CD4-positive, CD25-positive, alpha-beta regulatory T cell (primary cell): ENCODE measurements around the gene BMP8A. TPM values are rescaled to one million over a fixed set of nuclear protein-coding genes. Genes with fewer than 3 reads are reported as not detected.
"Not testable (repeated sequence)": the region's sequence is repeated elsewhere in the genome, so short reads cannot be mapped to it uniquely, and the experiment has no call there.

Experiments
- ATAC-seq, 2 donors: fragments of 150-1000 bp; cut with Tn5 transposase; one replicate each; pipeline ENCODE4 v1.10.0; 2021; ENCODE audit warnings: low read depth in 2 of 2, moderate number of reproducible peaks in 2 of 2, moderate library complexity in 1 of 2
- DNase-seq, 3 donors: peaks; one replicate each; pipeline versions ENCODE4 v3.0.0 to v3.0.0-alpha.2; 2012 to 2022; ENCODE audit warnings: mixed read lengths in 1 of 3
- H3K27ac ChIP-seq: one replicate; pipeline ENCODE4 v1.7.0; 2013; ENCODE audit warnings: mild to moderate bottlenecking, low read length; ENCODE audit not compliant: insufficient read depth, poor library complexity, severe bottlenecking
- H3K27me3 ChIP-seq: one replicate; pipeline ENCODE4 v1.7.0; 2013; ENCODE audit warnings: low read length; ENCODE audit not compliant: control insufficient read depth, insufficient read depth
- H3K36me3 ChIP-seq: one replicate; pipeline ENCODE4 v1.7.0; 2013; ENCODE audit warnings: mild to moderate bottlenecking, low read length, moderate library complexity; ENCODE audit not compliant: control insufficient read depth, insufficient read depth
- H3K4me1 ChIP-seq: 2 replicates; pipeline ENCODE4 v1.7.0; 2013; ENCODE audit warnings: mild to moderate bottlenecking, low read length; ENCODE audit not compliant: insufficient read depth, control insufficient read depth, poor library complexity, severe bottlenecking
- H3K4me3 ChIP-seq: one replicate; pipeline ENCODE4 v1.7.0; 2013; ENCODE audit warnings: low read depth, mild to moderate bottlenecking, low read length, moderate library complexity
- H3K9me3 ChIP-seq, 2 experiments: 1 replicate in 1 of 2; 2 replicates in 1 of 2; pipeline ENCODE4 v1.7.0; 2013; ENCODE audit warnings: low read length in 2 of 2, mild to moderate bottlenecking in 1 of 2, moderate library complexity in 1 of 2; ENCODE audit not compliant: control insufficient read depth in 2 of 2
- H3K27ac Mint-ChIP-seq, 3 donors: one replicate each; pipeline ENCODE4 v1.8.0; 2020 to 2022; ENCODE audit warnings: mild to moderate bottlenecking in 3 of 3, mixed read lengths in 3 of 3, moderate library complexity in 2 of 3
- H3K27me3 Mint-ChIP-seq: one replicate; pipeline ENCODE4 v1.8.0; 2022; ENCODE audit warnings: mild to moderate bottlenecking, mixed read lengths
- H3K36me3 Mint-ChIP-seq: one replicate; pipeline ENCODE4 v1.8.0; 2020; ENCODE audit warnings: mixed read lengths
- H3K4me1 Mint-ChIP-seq, 4 donors: one replicate each; pipeline ENCODE4 v1.8.0; 2020 to 2022; ENCODE audit warnings: mixed read lengths in 4 of 4, mild to moderate bottlenecking in 1 of 4
- H3K4me3 Mint-ChIP-seq, 4 donors: one replicate each; pipeline ENCODE4 v1.8.0; 2020 to 2022; ENCODE audit warnings: mild to moderate bottlenecking in 4 of 4, mixed read lengths in 4 of 4, moderate library complexity in 3 of 4
- H3K9me3 Mint-ChIP-seq, 7 donors: one replicate each; pipeline ENCODE4 v1.8.0; 2020 to 2022; ENCODE audit warnings: mixed read lengths in 7 of 7, mild to moderate bottlenecking in 3 of 7, moderate library complexity in 2 of 7
- polyA plus RNA-seq, 4 donors: library from polyadenylated mRNA; unstranded; fragments of 300-500 nt; fragmentation: Illumina TruSeq; gene quantifications; one replicate each; pipeline ENCODE4 v1.2.3, GENCODE V29; 2021
- total RNA-seq: library from RNA; stranded (reverse); gene quantifications from one replicate; pipeline ENCODE4 v1.2.3, GENCODE V29; 2022

BMP8A gene
- total and polyA plus RNA-seq, 5 donors from 2014 or later: 0.35 TPM; not detected in 4

DNA sequence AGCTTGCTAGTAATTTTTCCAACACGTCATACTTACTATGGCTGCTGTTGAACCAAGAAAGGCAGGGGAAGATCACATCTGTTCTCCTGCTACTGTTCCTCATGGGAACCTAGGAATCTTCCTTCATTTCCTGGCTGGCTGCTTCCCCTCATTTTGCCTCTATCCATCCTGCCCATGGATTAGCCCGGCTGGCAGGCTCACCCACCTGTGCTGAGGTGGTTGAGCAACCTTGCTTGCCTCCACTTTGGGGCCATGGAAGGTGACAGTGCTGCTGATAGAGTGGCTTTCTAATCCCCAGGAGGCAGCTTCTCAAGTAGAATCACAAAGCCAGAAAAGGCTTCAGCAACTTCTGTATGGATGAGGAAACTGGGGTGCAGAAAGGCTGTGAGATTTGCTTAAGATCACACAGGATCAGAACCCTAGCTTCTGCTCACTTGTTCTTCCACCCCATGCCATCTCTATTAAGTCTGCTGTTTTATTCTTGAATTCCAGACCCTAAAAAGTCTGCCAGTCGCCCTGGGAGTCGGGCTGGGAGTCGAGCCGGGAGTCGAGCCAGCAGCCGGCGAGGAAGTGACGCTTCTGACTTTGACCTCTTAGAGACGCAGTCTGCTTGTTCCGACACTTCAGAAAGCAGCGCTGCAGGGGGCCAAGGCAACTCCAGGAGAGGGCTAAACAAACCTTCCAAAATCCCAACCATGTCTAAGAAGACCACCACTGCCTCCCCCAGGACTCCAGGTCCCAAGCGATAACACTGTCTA lies 6.2 kb upstream of the BMP8A start:
- ATAC-seq (no peak), DNase-seq (no peak)
- H3K9me3 Mint-ChIP-seq: no peaks in the 10 kb centered on the region
- peaks cover 0 to 4% (median 2%) of the 10 kb centered on the region in 4 donors for H3K4me1 Mint-ChIP-seq
- Histone ChIP-seq H3K4me3 (no peak overlapping the region), H3K9me3 (no peaks in the 10 kb centered on the region), H3K27me3 (no peaks in the 10 kb centered on the region), H3K4me1 (no peaks in the 10 kb centered on the region), H3K36me3 (peaks cover 58% of the 10 kb centered on the region), H3K27ac (no peak overlapping the region)
- H3K27ac Mint-ChIP-seq: no peak overlapping the region
- H3K4me3 Mint-ChIP-seq: no peak overlapping the region
- peaks cover 30% of the 10 kb centered on the region for H3K36me3 Mint-ChIP-seq
- H3K27me3 Mint-ChIP-seq: peaks cover 4% of the 10 kb centered on the region

DNA sequence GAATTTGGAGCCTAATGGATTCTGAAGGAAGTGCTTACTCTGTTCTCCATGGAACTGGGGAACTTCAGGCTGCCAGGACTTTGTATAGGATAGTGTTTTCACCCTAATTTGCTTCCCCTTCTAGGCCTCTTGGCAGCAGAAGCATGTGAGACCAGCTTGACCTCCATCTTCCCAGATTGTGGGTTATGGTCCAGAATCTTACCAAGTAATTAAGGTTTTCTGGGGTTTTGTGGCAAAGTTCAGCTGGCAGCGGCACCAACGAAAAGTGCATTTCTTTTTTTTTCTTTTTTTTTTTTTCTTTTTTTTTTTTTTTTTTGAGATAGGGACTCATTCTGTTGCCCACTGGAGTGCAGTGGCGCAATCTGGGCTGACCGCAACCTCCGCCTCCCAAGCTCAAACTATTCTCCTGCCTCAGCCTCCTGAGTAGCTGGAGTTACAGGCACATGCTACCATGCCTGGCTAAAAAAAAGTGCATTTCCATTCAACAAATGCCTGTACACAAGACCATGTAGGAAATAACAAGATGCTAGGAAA lies 3.4 kb upstream of the BMP8A start:
- Histone ChIP-seq H3K4me1 (peaks cover 5% of the 10 kb centered on the region), H3K36me3 (peaks cover 40% of the 10 kb centered on the region), H3K27ac (no peak overlapping the region), H3K9me3 (no peaks in the 10 kb centered on the region), H3K27me3 (no peaks in the 10 kb centered on the region), H3K4me3 (no peak overlapping the region)
- Mint-ChIP-seq H3K4me1 (peaks cover 0 to 14% (median 3%) of the 10 kb centered on the region in 4 donors), H3K4me3 (peak overlapping the region in 1 of 4 donors; percentile 7), H3K27me3 (peaks cover 18% of the 10 kb centered on the region), H3K36me3 (peaks cover 13% of the 10 kb centered on the region), H3K27ac (no peak overlapping the region), H3K9me3 (no peaks in the 10 kb centered on the region)
- ATAC-seq (no peak), DNase-seq (no peak)

DNA sequence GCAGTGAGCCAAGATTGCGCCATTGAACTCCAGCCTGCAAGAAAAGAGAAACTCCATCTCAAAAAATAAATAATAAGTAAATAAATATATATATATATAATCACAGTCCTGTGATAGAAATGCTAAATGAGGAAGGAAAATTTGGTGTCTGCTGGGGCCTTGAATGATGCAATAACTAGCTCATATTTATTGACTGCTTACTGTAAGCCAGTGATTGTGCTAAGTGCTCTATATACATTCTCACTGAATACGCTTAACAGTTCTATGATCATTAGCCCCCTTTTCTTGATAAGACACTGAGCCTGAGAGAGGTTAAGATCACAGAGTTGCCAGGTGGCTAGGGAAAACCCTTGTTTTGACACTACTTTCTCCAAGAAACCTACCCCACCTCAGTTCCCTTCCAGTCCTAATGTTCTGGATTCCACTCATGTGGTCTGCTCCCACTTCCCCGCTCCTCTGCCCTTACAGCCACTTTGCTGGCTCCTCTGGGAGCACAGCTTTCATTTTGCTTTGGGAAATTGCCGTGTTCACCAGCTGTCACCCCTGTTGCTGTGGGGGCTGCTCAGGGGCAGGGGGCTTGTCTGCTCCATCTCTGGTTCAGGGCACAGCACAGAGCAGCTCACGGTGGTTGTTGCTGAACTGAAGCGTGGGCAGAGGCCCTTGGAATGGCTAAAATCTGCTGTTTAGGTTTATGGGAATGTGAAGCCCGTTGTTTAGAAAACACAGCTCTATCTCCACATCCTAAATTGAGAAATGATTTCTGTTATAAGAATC lies 2.5 kb upstream of the BMP8A start:
- H3K36me3 ChIP-seq: peaks cover 35% of the 10 kb centered on the region
- H3K9me3 ChIP-seq: no peaks in the 10 kb centered on the region
- Mint-ChIP-seq H3K4me3 (peak overlapping the region in 3 of 4 donors; percentile 33 to 50 (median 43)), H3K36me3 (peaks cover 9% of the 10 kb centered on the region), H3K27me3 (peaks cover 27% of the 10 kb centered on the region), H3K9me3 (no peaks in the 10 kb centered on the region), H3K27ac (peak overlapping the region in 2 of 3 donors; percentile 15 to 78), H3K4me1 (peaks cover 0 to 14% (median 2%) of the 10 kb centered on the region in 4 donors)
- no peaks in the 10 kb centered on the region for H3K27me3 ChIP-seq
- ATAC-seq (no peak), DNase-seq (no peak)
- peaks cover 5% of the 10 kb centered on the region for H3K4me1 ChIP-seq
- H3K27ac ChIP-seq: no peak overlapping the region
- H3K4me3 ChIP-seq: no peak overlapping the region

DNA sequence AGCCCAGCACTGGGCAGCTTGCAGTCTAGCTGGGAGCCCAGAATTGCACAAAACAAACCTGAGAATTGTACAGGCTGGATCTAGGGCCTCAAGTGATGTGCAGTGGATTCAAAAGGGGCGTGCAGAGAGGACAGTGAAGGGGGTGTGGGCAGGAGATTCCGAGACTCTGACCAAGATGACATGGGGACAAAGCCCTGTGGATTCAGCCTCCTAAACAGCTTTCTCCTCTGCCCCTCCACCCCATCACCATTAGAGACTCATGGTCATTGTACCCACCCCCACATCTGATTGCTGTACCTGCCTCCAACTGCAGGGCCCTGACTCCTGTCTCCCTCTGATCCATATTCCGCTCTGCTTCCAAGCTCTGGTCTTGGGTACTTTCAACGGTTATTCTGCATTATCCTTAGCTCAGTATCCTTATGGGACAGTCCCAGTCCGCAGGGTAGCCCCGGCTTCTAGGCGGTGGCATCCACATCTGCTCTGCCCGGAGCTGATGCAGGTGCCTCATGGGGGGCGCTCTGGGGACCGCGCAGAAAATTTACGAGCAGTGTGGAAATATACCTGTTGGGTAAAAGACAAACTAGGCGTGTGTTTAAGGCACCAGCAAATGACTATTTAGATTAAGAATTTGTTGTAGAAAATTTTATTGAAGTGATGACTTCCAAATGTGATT lies 1.7 kb upstream of the BMP8A start:
- H3K4me3 ChIP-seq: no peak overlapping the region
- H3K27me3 Mint-ChIP-seq: peaks cover 34% of the 10 kb centered on the region
- H3K27me3 ChIP-seq: no peaks in the 10 kb centered on the region
- peaks cover 30% of the 10 kb centered on the region for H3K36me3 ChIP-seq
- peak overlapping the region in 2 of 3 donors; percentile 15 to 78 for H3K27ac Mint-ChIP-seq
- ATAC-seq: no peak
- H3K9me3 Mint-ChIP-seq: no peaks in the 10 kb centered on the region
- H3K4me1 ChIP-seq: peaks cover 5% of the 10 kb centered on the region
- DNase-seq: no peak
- H3K27ac ChIP-seq: no peak overlapping the region
- H3K4me1 Mint-ChIP-seq: peaks cover 0 to 14% (median 2%) of the 10 kb centered on the region in 4 donors
- peak overlapping the region; percentile 33 to 87 (median 48) for H3K4me3 Mint-ChIP-seq
- peaks cover 9% of the 10 kb centered on the region for H3K36me3 Mint-ChIP-seq
- no peaks in the 10 kb centered on the region for H3K9me3 ChIP-seq

DNA sequence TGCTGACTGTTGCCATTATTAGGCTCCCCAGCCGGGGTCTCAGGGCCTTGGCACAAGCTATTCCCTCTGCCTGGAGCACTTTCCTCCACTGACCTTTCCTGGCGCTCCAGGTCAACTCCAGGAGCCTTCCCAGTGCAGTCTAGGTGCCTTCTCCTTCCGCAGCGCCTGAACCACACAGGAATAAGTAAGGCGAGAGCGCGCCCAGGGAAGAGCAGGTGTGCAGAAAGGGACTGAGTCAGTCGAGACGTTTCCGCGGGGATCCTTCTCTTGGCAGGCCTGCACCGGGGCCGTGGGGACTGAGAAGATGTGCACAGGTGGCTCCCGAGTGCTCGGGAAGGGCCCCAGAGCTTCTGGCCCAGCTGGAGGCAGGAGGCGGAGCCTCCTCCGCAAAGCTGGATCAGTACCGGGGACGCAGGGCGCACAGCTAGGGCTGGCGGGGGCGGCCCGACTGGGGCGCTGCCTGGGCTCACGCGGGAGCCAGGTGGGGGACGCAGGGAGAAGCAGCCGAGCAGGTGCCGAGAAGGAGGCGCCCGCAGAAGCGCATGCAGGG lies 765 bp upstream of the BMP8A start:
- Histone ChIP-seq H3K27ac (no peak overlapping the region), H3K27me3 (no peaks in the 10 kb centered on the region), H3K36me3 (peaks cover 21% of the 10 kb centered on the region), H3K9me3 (no peaks in the 10 kb centered on the region), H3K4me3 (no peak overlapping the region), H3K4me1 (peaks cover 5% of the 10 kb centered on the region)
- peaks cover 0 to 14% (median 2%) of the 10 kb centered on the region in 4 donors for H3K4me1 Mint-ChIP-seq
- peaks cover 2% of the 10 kb centered on the region for H3K36me3 Mint-ChIP-seq
- H3K27me3 Mint-ChIP-seq: peaks cover 34% of the 10 kb centered on the region
- no peaks in the 10 kb centered on the region for H3K9me3 Mint-ChIP-seq
- H3K4me3 Mint-ChIP-seq: peak overlapping the region; percentile 33 to 87 (median 64)
- peak in 2 of 3 donors; percentile 15 to 19 for DNase-seq
- peak in 1 of 2 donors; percentile 22 for ATAC-seq
- peak overlapping the region in 1 of 3 donors; percentile 38 for H3K27ac Mint-ChIP-seq

DNA sequence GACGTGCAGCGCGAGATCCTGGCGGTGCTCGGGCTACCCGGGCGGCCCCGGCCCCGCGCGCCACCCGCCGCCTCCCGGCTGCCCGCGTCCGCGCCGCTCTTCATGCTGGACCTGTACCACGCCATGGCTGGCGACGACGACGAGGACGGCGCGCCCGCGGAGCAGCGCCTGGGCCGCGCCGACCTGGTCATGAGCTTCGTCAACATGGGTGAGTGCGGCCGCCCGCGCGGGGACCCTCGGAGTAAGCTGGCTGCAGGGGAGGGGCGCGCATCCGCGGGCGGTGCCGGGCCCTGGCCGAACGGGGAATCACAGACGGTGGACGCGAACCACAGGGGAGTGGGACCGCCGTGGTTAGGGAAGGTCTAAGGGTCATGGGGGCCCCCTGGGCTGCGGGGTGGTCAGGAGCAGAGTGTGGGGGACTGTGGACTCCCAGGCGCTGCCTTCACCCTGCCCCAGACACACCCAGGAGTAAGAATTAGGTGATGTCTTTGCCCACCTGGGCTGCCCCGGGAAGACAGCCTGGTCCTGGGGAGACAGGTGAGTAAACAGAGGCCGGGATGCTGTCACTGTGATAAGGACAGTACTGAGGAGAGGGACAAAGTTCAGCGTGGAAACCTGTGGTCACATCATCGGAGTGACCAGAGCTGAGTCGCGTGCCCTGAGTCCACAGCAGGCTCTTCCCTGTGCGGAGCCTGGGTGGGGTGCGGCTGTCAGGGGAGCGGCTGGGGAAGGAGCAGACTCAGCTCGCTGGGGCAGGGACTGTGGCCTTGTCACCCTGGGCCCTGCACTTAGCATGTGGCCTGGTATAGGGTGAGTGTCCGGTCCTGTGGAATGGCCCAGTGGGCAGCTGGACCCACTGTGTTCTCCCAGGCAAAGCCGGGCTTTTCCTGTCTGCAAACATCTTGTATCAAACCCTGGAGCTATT lies 944 bp downstream of the BMP8A start:
- H3K27me3 ChIP-seq, H3K36me3 Mint-ChIP-seq, DNase-seq, ATAC-seq, H3K27ac ChIP-seq, H3K4me1 ChIP-seq, H3K4me3 ChIP-seq, H3K36me3 ChIP-seq, H3K9me3 Mint-ChIP-seq, H3K9me3 ChIP-seq: not testable (repeated sequence)
- Mint-ChIP-seq H3K4me3 (peak overlapping the region; percentile 56 to 87 (median 76)), H3K27ac (peak overlapping the region in 1 of 3 donors; percentile 31), H3K4me1 (peaks cover 0 to 14% (median 2%) of the 10 kb centered on the region in 4 donors), H3K27me3 (peaks cover 45% of the 10 kb centered on the region)
